Loucy (cell line): ENCODE data around the gene ANKRD55.

ENCODE experiments used
- CTCF ChIP-seq: fragments of 200-600 bp; sonication (generic); conservative IDR thresholded peaks from 2 replicates; pipeline ENCODE4 v1.5.1; 2014; ENCODE audit warnings: mild to moderate bottlenecking, antibody characterized with exemption, low read length
- EZH2phosphoT487 ChIP-seq: fragments of 200-600 bp; IDR thresholded peaks from 2 replicates; pipeline ENCODE4 v1.6.1; 2018; ENCODE audit warnings: antibody characterized with exemption, mild to moderate bottlenecking, moderate library complexity, borderline replicate concordance

GRCh38 chr5:56088431-56088949, 144.6 kb downstream of the ANKRD55 start:
- no peak for TF ChIP-seq CTCF
- no peak for TF ChIP-seq EZH2phosphoT487
